PC-9 (cell line): ENCODE measurements around the gene ARFGAP3. TPM values are rescaled to one million over a fixed set of nuclear protein-coding genes. Genes with fewer than 3 reads are reported as not detected.

Source experiments
- BruUV-seq: library from RNA; stranded (reverse); fragments of 400-500 nt; replicated peaks from 2 replicates; lab custom pipeline; 2021; lab: Mats Ljungman, UMichigan
- CTCF ChIA-PET: fragments of 300-600 bp; sonication (Branson Sonifier 250); formaldehyde crosslinking; loops from one replicate; lab custom pipeline; 2022; ENCODE audit warnings: antibody characterized with exemption; lab: Charles Lee
- POLR2A ChIA-PET: fragments of 300-600 bp; sonication (Branson Sonifier 250); formaldehyde crosslinking; loops from one replicate; lab custom pipeline; 2022; ENCODE audit warnings: antibody characterized with exemption; ENCODE audit not compliant: unreplicated experiment; lab: Charles Lee
- DNase-seq, 2 experiments: peaks; one replicate each; pipeline versions ENCODE4 v3.0.0 to v3.0.0-alpha.2; 2015 to 2022; ENCODE audit warnings: mixed read lengths in 1 of 2
- H2AFZ ChIP-seq: fragments of 200-600 bp; sonication (generic); 2 replicates; pipeline ENCODE4 v1.8.1; 2017; ENCODE audit warnings: antibody characterized with exemption
- H3F3A ChIP-seq: fragments of 200-600 bp; sonication (generic); 2 replicates; pipeline ENCODE4 v1.8.1; 2017; ENCODE audit warnings: antibody characterized with exemption, mild to moderate bottlenecking, low read depth; ENCODE audit not compliant: insufficient read depth
- H3K27ac ChIP-seq: fragments of 200-600 bp; sonication (generic); 2 replicates; pipeline ENCODE4 v1.6.1; 2016; ENCODE audit warnings: mixed run types
- H3K27me3 ChIP-seq: fragments of 200-600 bp; sonication (generic); 2 replicates; pipeline ENCODE4 v1.6.1; 2016; ENCODE audit warnings: low read depth, mixed run types; ENCODE audit not compliant: insufficient read depth
- H3K36me3 ChIP-seq: fragments of 200-600 bp; sonication (generic); 2 replicates; pipeline ENCODE4 v1.6.1; 2016; ENCODE audit warnings: low read depth, mixed run types
- H3K4me1 ChIP-seq: fragments of 200-600 bp; sonication (generic); replicated peaks from 2 replicates; pipeline ENCODE4 v1.6.1; 2016; ENCODE audit warnings: mixed run types; ENCODE audit not compliant: insufficient read depth
- H3K4me2 ChIP-seq: fragments of 200-600 bp; sonication (generic); 2 replicates; pipeline ENCODE4 v1.6.1; 2017; ENCODE audit warnings: mixed run types
- H3K4me3 ChIP-seq: fragments of 200-600 bp; sonication (generic); 2 replicates; pipeline ENCODE4 v1.6.1; 2016; ENCODE audit warnings: mixed run types
- H3K79me2 ChIP-seq: fragments of 200-600 bp; sonication (generic); 2 replicates; pipeline ENCODE4 v1.6.1; 2017; ENCODE audit warnings: low read depth, mixed run types
- H3K9me2 ChIP-seq: fragments of 200-600 bp; sonication (generic); 2 replicates; pipeline ENCODE4 v1.8.1; 2017; ENCODE audit warnings: mild to moderate bottlenecking; ENCODE audit not compliant: insufficient read depth
- H3K9me3 ChIP-seq: fragments of 200-600 bp; sonication (generic); 2 replicates; pipeline ENCODE4 v1.8.1; 2016; ENCODE audit warnings: low read depth; ENCODE audit not compliant: insufficient read depth
- H4K20me1 ChIP-seq: fragments of 200-600 bp; sonication (generic); 2 replicates; pipeline ENCODE4 v1.8.1; 2017; ENCODE audit not compliant: insufficient read depth
- CTCF ChIP-seq: fragments of 200-600 bp; sonication (generic); conservative IDR thresholded peaks from 2 replicates; pipeline ENCODE4 v1.6.1; 2017; ENCODE audit warnings: mixed run types, antibody characterized with exemption, mild to moderate bottlenecking, moderate library complexity
- EZH2 ChIP-seq: fragments of 200-600 bp; sonication (generic); IDR thresholded peaks from 2 replicates; pipeline ENCODE4 v1.8.0; 2017; ENCODE audit warnings: antibody characterized with exemption, low read depth
- intact Hi-C: fragments of 100-400 bp; cut with micrococcal nuclease; formaldehyde crosslinking; loops from one replicate; pipeline ENCODE4 v1.10.0; 2022; ENCODE audit not compliant: unreplicated experiment
- total RNA-seq: library from RNA; stranded (reverse); gene quantifications from 2 replicates; pipeline ENCODE4 v1.2.3, GENCODE V29; 2021

ARFGAP3 gene
- total RNA-seq, 1 experiment from 2014 or later = 29.1 TPM

GRCh38 chr22:42841444-42841843 lies 15.6 kb downstream of the ARFGAP3 start:
- Histone ChIP-seq H2AFZ (no peak overlapping the region), H3K27ac (no peak overlapping the region), H3F3A (peaks cover 22% of the 10 kb centered on the region), H3K9me2 (no peaks in the 10 kb centered on the region), H3K4me1 (peaks cover 30% of the 10 kb centered on the region), H3K4me3 (no peak overlapping the region), H3K79me2 (0 out of 2 replicates have a peak, but pooled peaks cover 3% of the 10 kb centered on the region), H3K27me3 (no peaks in the 10 kb centered on the region), H3K9me3 (no peaks in the 10 kb centered on the region), H3K36me3 (peaks cover 9% of the 10 kb centered on the region; the same call in 1 of the 2 replicates), H4K20me1 (no peaks in the 10 kb centered on the region), H3K4me2 (no peak overlapping the region)
- intact Hi-C loops = no loop called here
- TF ChIP-seq CTCF (no peak), EZH2 (no peak)
- POLR2A ChIA-PET = interaction anchor here (0.6 kb wide), 1 partner anchor 1127 kb away, joined by 4 read pairs; no protein-coding TSS in a partner anchor
- CTCF ChIA-PET = interaction anchor here (0.6 to 0.7 kb wide), 3 partner anchors 8 to 49 kb away, joined by 5 to 13 read pairs (median 5); no protein-coding TSS in a partner anchor
- no TSS peak for BruUV-seq
- no peak for DNase-seq

GRCh38 chr22:42837556-42837955 lies 19.5 kb downstream of the ARFGAP3 start:
- Histone ChIP-seq H3K4me2 (no peak overlapping the region), H3K27me3 (no peaks in the 10 kb centered on the region), H2AFZ (no peak overlapping the region), H3K9me3 (no peaks in the 10 kb centered on the region), H3K4me1 (no peaks in the 10 kb centered on the region; the same call in 1 of the 2 replicates), H3F3A (no peaks in the 10 kb centered on the region; the same call in 1 of the 2 replicates), H3K27ac (no peak overlapping the region), H3K4me3 (no peak overlapping the region), H3K36me3 (peaks cover 5% of the 10 kb centered on the region), H3K9me2 (no peaks in the 10 kb centered on the region), H4K20me1 (peaks cover 6% of the 10 kb centered on the region; the same call in 1 of the 2 replicates), H3K79me2 (no peaks in the 10 kb centered on the region)
- no TSS peak for BruUV-seq
- ChIA-PET POLR2A (no interaction called here), CTCF (no interaction called here)
- TF ChIP-seq CTCF (no peak), EZH2 (no peak)
- intact Hi-C loops = no loop called here
- DNase-seq = no peak

GRCh38 chr22:42836026-42836425 lies 21.0 kb downstream of the ARFGAP3 start:
- peaks cover 6% of the 10 kb centered on the region; the same call in 1 of the 2 replicates for H4K20me1 ChIP-seq
- DNase-seq = no peak
- H3K9me3 ChIP-seq = no peaks in the 10 kb centered on the region
- no peaks in the 10 kb centered on the region for H3K27me3 ChIP-seq
- no peaks in the 10 kb centered on the region for H3K79me2 ChIP-seq
- H3K9me2 ChIP-seq = no peaks in the 10 kb centered on the region
- no peak overlapping the region for H3K27ac ChIP-seq
- no peak overlapping the region for H2AFZ ChIP-seq
- H3K36me3 ChIP-seq = peaks cover 9% of the 10 kb centered on the region
- intact Hi-C loops = no loop called here
- no TSS peak for BruUV-seq
- POLR2A ChIA-PET = no interaction called here
- no peaks in the 10 kb centered on the region for H3K4me1 ChIP-seq
- no peak overlapping the region for H3K4me3 ChIP-seq
- H3K4me2 ChIP-seq = no peak overlapping the region
- no peak for TF ChIP-seq EZH2
- TF ChIP-seq CTCF = no peak
- H3F3A ChIP-seq = no peaks in the 10 kb centered on the region; the same call in 1 of the 2 replicates
- CTCF ChIA-PET = interaction anchor here (0.7 kb wide), 1 partner anchor 10 kb away, joined by 4 read pairs; no protein-coding TSS in a partner anchor
